EH (cell line): ENCODE data around the gene RNF38.

ENCODE experiments used
- DNase-seq: peaks from one replicate; pipeline ENCODE4 v3.0.0-alpha.2; 2015; ENCODE audit warnings: low read depth

Gene RNF38

GRCh38 chr9:36407122-36407723 is 7.2 kb upstream of the RNF38 start:
- peak; percentile 68 for DNase-seq

- DNase-seq = no peak
Measured at GRCh38 chr9:36402536-36402935, 2.5 kb upstream of the RNF38 start.

- no peak for DNase-seq
Measured at GRCh38 chr9:36401897-36402480, 1.9 kb upstream of the RNF38 start.

- peak; percentile 84 for DNase-seq
Measured at GRCh38 chr9:36401164-36401740, 1.2 kb upstream of the RNF38 start.

GRCh38 chr9:36400332-36401163 is 479 bp upstream of the RNF38 start:
- peak; percentile 87 for DNase-seq

GRCh38 chr9:36398745-36399144 is 1.3 kb downstream of the RNF38 start:
- DNase-seq = peak; percentile 79

- DNase-seq = peak; percentile 43
Measured at GRCh38 chr9:36396985-36397384, 3.1 kb downstream of the RNF38 start.

- peak; percentile 35 for DNase-seq
Measured at GRCh38 chr9:36392489-36392888, 7.6 kb downstream of the RNF38 start.

- no peak for DNase-seq
Measured at GRCh38 chr9:36389590-36389989, 10.5 kb downstream of the RNF38 start.

GRCh38 chr9:36386396-36386965 is 13.6 kb downstream of the RNF38 start:
- peak; percentile 11 for DNase-seq

- peak; percentile 32 for DNase-seq
Measured at GRCh38 chr9:36382484-36382883, 17.6 kb downstream of the RNF38 start.

GRCh38 chr9:36364577-36364976 is 35.5 kb downstream of the RNF38 start:
- DNase-seq = no peak

- DNase-seq = no peak
Measured at GRCh38 chr9:36363448-36363847, 36.6 kb downstream of the RNF38 start.

GRCh38 chr9:36358486-36358885 is 41.6 kb downstream of the RNF38 start:
- no peak for DNase-seq

- DNase-seq = peak; percentile 4
Measured at GRCh38 chr9:36357639-36358038, 42.4 kb downstream of the RNF38 start.

GRCh38 chr9:36346569-36346968 is 53.5 kb downstream of the RNF38 start:
- no peak for DNase-seq

- no peak for DNase-seq
Measured at GRCh38 chr9:36345103-36345846, 54.8 kb downstream of the RNF38 start.

GRCh38 chr9:36341936-36342577 is 58.0 kb downstream of the RNF38 start:
- DNase-seq = no peak

- no peak for DNase-seq
Measured at GRCh38 chr9:36337865-36338264, 62.2 kb downstream of the RNF38 start.

- no peak for DNase-seq
Measured at GRCh38 chr9:36337002-36337401, 63.1 kb downstream of the RNF38 start.
